Gastrocnemius medialis (tissue), 4 donors: ENCODE measurements around the gene KLHDC7A. TPM values are rescaled to one million over a fixed set of nuclear protein-coding genes. Genes with fewer than 3 reads are reported as not detected.

Experiments
- ATAC-seq, 2 donors: fragments of 150-250 bp; one replicate each; pipeline ENCODE4 v1.9.1; 2016
- DNase-seq, 2 donors: peaks; one replicate each; pipeline ENCODE4 v3.0.0-alpha.2; 2019
- H3K27ac ChIP-seq, 4 donors: fragments of 200-600 bp; sonication (generic); 1 replicate in 1 of 4; 2 replicates in 3 of 4; pipeline ENCODE4 v1.5.1; 2016 to 2018; ENCODE audit warnings: mild to moderate bottlenecking in 2 of 4, moderate library complexity in 1 of 4
- H3K27me3 ChIP-seq, 3 donors: fragments of 200-600 bp; sonication (generic) in 2 of 3; 1 replicate in 1 of 3; 2 replicates in 2 of 3; pipeline versions ENCODE4 v1.5.1 to v1.6.0; 2016 to 2019; ENCODE audit warnings: mild to moderate bottlenecking in 1 of 3, moderate library complexity in 1 of 3
- H3K36me3 ChIP-seq, 2 donors: fragments of 200-600 bp; sonication (generic) in 1 of 2; one replicate each; pipeline ENCODE4 v1.5.1; 2017 to 2018
- H3K4me1 ChIP-seq, 2 donors: fragments of 200-600 bp; sonication (generic) in 1 of 2; one replicate each; pipeline ENCODE4 v1.5.1; 2016 to 2017; ENCODE audit warnings: mild to moderate bottlenecking in 2 of 2
- H3K4me3 ChIP-seq, 4 donors: fragments of 200-600 bp; sonication (generic) in 3 of 4; 1 replicate in 1 of 4; 2 replicates in 3 of 4; pipeline ENCODE4 v1.5.1; 2016 to 2019; ENCODE audit warnings: mild to moderate bottlenecking in 2 of 4
- H3K9me3 ChIP-seq, 3 donors: fragments of 200-600 bp; sonication (generic) in 2 of 3; 1 replicate in 1 of 3; 2 replicates in 2 of 3; pipeline ENCODE4 v1.5.1; 2016 to 2019
- POLR2A ChIP-seq, 2 donors: fragments of 450-650 bp; IDR thresholded peaks; one replicate each; pipeline ENCODE4 v1.6.1; 2017; ENCODE audit warnings: antibody characterized with exemption in 2 of 2, mild to moderate bottlenecking in 2 of 2, moderate library complexity in 2 of 2
- in situ Hi-C, 4 donors: fragments of 200-750 bp; cut with MboI; loops; one replicate each; pipeline versions ENCODE4 v1.15.0 to v1.8.0; 2017; ENCODE audit warnings: low sequenced_read_pairs in 4 of 4
- intact Hi-C: fragments of 100-400 bp; cut with DNase I; formaldehyde crosslinking; loops from one replicate; pipeline ENCODE4 v1.15.1; 2023; ENCODE audit warnings: low total_unique reads
- total RNA-seq, 4 donors: library from RNA; depleted of rRNA; stranded (reverse); fragments of >200 nt; gene quantifications; one replicate each; pipeline versions ENCODE4 v1.1.0 to v1.2.3, GENCODE V29; 2016
- TF ChIP-seq, protein P1 (sequence below), 5 experiments: fragments of 450-650 bp in 3 of 5; fragments of 200-600 bp in 2 of 5; sonication (generic) in 2 of 5; IDR thresholded peaks in 4 of 5; conservative IDR thresholded peaks in 1 of 5; 1 replicate in 4 of 5; 2 replicates in 1 of 5; pipeline ENCODE4 v1.5.1; 2016 to 2019; ENCODE audit warnings: antibody characterized with exemption in 5 of 5, mild to moderate bottlenecking in 3 of 5, moderate library complexity in 3 of 5

KLHDC7A gene
- total RNA-seq, 4 donors from 2014 or later, result 0.13 TPM; not detected in 3

GRCh38 chr1:18531503-18531845, 50.7 kb downstream of the KLHDC7A start:
- no peak for ATAC-seq
- in situ Hi-C loops, result no loop called here
- H3K27me3 ChIP-seq, result peaks cover 0 to 19% (median 4%) of the 10 kb centered on the region in 3 donors

DNA sequence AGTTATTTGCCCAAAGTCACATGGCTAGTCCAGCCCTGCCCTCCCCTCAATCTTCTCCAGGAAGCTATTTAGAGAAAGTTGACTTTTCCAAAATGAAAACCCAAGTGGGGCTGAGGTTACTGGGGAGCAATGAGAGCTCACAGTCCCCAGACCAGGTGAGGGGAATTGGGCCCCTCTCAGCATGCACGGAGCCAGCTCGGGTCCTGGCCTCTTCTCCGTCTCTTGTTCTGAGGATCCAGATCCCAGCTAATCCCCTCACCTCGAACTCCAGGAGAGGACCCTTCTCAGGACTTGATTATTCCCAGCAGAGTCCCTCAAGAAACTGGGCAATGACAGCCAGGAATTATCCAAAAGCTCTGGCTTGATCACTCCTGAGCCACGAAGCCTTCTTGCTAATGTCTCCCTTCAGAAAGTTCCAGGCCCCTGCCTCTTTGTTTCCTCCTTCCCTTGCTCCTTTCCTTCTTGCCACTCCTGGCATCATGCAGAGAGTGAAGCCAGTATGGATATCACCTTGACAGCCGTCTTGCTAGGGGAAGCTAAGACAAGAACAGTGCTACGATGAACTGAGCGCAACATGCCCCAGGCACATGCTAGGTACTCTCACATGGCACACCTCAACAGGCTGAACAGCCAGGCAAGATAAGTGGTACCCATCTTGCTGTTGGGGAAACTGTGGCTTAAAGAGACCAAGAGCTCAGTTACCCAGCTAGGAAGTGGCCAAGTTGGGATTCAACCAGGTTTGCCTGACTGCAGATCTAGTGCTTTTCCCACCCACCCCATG, 51.9 kb downstream of the KLHDC7A start:
- ATAC-seq (no peak), DNase-seq (no peak)
- Histone ChIP-seq H3K4me1 (no peaks in the 10 kb centered on the region), H3K27ac (no peak overlapping the region), H3K36me3 (no peaks in the 10 kb centered on the region), H3K27me3 (peaks cover 0 to 21% (median 4%) of the 10 kb centered on the region in 3 donors), H3K9me3 (no peaks in the 10 kb centered on the region), H3K4me3 (no peak overlapping the region)
- intact Hi-C loops, result no loop called here
- TF ChIP-seq POLR2A (IDR thresholded peaks at IDR 0.05), result no peak
- TF ChIP-seq, protein P1, sequence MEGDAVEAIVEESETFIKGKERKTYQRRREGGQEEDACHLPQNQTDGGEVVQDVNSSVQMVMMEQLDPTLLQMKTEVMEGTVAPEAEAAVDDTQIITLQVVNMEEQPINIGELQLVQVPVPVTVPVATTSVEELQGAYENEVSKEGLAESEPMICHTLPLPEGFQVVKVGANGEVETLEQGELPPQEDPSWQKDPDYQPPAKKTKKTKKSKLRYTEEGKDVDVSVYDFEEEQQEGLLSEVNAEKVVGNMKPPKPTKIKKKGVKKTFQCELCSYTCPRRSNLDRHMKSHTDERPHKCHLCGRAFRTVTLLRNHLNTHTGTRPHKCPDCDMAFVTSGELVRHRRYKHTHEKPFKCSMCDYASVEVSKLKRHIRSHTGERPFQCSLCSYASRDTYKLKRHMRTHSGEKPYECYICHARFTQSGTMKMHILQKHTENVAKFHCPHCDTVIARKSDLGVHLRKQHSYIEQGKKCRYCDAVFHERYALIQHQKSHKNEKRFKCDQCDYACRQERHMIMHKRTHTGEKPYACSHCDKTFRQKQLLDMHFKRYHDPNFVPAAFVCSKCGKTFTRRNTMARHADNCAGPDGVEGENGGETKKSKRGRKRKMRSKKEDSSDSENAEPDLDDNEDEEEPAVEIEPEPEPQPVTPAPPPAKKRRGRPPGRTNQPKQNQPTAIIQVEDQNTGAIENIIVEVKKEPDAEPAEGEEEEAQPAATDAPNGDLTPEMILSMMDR (IDR thresholded peaks at IDR 0.05 in 4 of 5, conservative IDR thresholded peaks at IDR 0.05 in 1 of 5), result no peak
- in situ Hi-C loops, result no loop called here

More at GRCh38 chr1:18531503-18531845, 50.7 kb downstream of the KLHDC7A start:
- Histone ChIP-seq H3K9me3 (no peaks in the 10 kb centered on the region), H3K4me3 (no peak overlapping the region), H3K27ac (no peak overlapping the region), H3K36me3 (no peaks in the 10 kb centered on the region), H3K4me1 (no peaks in the 10 kb centered on the region)
- DNase-seq, result no peak
- intact Hi-C loops, result no loop called here
- no peak for TF ChIP-seq POLR2A (IDR thresholded peaks at IDR 0.05)
- TF ChIP-seq, protein P1 (IDR thresholded peaks at IDR 0.05 in 4 of 5, conservative IDR thresholded peaks at IDR 0.05 in 1 of 5), result no peak

- intact Hi-C loops, result no loop called here
- in situ Hi-C loops, result no loop called here
- Histone ChIP-seq H3K27ac (no peak overlapping the region), H3K9me3 (no peaks in the 10 kb centered on the region), H3K27me3 (peaks cover 5 to 24% (median 5%) of the 10 kb centered on the region in 3 donors), H3K4me3 (no peak overlapping the region), H3K4me1 (no peaks in the 10 kb centered on the region), H3K36me3 (no peaks in the 10 kb centered on the region)
- TF ChIP-seq POLR2A (IDR thresholded peaks at IDR 0.05), result no peak
- TF ChIP-seq, protein P1 (IDR thresholded peaks at IDR 0.05 in 4 of 5, conservative IDR thresholded peaks at IDR 0.05 in 1 of 5), result no peak
- no peak for DNase-seq
- ATAC-seq, result no peak
Measured at GRCh38 chr1:18533259-18533658, 52.5 kb downstream of the KLHDC7A start.

GRCh38 chr1:18534810-18535205, 54.1 kb downstream of the KLHDC7A start:
- Histone ChIP-seq H3K27me3 (peaks cover 5 to 26% (median 6%) of the 10 kb centered on the region in 3 donors), H3K27ac (no peak overlapping the region), H3K9me3 (no peaks in the 10 kb centered on the region), H3K4me1 (no peaks in the 10 kb centered on the region), H3K36me3 (no peaks in the 10 kb centered on the region), H3K4me3 (no peak overlapping the region)
- in situ Hi-C loops (no loop called here), intact Hi-C loops (no loop called here)
- TF ChIP-seq POLR2A (IDR thresholded peaks at IDR 0.05), result no peak
- TF ChIP-seq, protein P1 (IDR thresholded peaks at IDR 0.05 in 4 of 5, conservative IDR thresholded peaks at IDR 0.05 in 1 of 5), result no peak
- no peak for DNase-seq
- no peak for ATAC-seq

Other genes with a start within 250 kb of the KLHDC7A start
- gene PAX7, start 149.9 kb downstream of the KLHDC7A start, total RNA-seq, result 1 to 10 TPM; 1.8 to 5.1 (median 3.9) TPM